Measurements from ENCODE around the gene GPR26.

Gene GPR26

DNA sequence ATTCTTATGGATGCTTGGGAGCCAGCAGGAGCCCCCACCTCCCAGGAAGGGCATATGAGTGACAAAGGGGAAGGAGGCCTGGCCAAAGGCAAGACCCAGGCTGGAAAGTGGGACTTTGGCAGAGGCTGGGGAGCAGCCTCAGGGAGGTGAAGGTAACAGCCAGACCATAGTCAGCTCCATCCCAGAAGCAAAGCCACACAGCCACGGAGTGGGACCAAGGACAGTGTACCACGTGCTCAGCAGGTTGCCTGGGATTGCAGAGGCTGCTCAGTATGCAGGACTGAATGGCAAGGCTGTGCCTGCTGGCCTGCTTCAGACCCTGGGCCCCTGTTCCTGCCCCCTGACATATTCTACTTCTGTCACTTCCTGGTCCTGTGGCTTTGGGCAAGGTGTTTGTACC, 17.6 kb upstream of the GPR26 start:
- DNase-seq, result no peak

DNA sequence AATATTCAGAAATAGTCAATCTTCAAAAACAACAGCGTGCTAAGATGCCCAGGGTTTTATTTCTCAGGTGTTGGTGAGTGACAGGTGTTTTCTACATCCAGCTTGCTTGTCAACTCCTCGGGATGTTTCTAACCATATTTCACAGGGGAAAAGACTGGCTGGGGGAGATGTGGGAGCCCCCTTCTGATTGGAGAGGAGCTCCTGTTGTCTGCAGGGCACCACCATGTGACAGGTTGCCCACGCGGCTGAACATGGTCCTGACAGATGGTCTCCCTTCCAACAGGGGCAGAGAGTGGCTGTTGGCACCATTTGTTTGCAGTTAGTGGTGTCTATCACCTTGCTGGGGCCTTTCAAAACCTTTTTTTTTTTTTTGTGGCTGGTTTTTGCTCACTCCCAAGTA, 16.5 kb upstream of the GPR26 start:
- DNase-seq, result no peak

DNA sequence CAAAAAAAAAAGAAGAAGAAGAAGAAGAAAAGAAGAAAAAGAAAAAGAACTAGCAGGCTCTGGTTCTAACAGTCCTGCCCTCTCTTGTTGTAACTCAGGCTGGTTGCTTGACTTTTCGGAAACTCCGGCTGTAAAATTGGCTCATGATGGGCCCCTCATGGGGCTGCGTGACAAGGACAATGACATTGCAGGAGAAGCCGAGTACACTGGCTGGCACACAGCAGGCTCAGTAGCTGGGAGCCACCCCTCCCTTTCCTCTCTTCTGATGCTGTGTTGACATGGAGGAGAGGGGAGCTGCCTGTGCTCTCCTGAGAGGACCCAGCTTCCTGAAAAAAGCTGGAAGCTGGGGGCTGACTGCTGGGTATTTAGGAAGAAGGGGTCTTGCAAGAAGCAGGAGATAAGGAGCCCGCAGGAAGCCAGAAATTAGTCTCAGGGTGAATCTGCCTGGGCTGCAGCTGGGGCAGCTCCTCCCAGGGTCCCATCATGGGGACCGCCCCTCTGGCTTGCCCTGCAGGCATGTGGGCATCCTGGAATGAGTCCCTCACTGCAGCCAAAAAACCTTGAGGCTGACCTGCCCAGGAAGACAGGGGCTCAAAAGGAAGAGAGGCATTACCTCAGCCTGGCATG, 14.6 kb upstream of the GPR26 start:
- no peak for DNase-seq

DNA sequence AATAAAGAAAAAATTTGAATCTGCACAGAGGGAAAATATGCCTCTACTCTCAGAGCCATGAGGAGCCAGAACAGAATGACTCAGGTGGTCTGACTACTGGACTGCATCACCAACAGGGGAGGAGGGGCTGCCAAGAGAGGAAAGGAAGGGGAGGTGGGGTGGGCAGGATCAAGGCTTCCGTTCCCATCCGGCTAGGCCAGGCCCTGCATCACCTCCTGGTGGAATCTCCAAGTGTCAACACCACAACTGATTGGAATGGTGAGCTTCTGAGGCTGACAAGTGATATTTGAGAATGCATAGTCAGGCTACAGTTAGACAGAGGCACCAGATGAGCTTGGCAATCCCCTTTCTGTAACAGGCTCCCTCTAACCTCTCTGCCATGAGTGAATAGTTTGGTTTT, 10.4 kb upstream of the GPR26 start:
- DNase-seq, result no peak

DNA sequence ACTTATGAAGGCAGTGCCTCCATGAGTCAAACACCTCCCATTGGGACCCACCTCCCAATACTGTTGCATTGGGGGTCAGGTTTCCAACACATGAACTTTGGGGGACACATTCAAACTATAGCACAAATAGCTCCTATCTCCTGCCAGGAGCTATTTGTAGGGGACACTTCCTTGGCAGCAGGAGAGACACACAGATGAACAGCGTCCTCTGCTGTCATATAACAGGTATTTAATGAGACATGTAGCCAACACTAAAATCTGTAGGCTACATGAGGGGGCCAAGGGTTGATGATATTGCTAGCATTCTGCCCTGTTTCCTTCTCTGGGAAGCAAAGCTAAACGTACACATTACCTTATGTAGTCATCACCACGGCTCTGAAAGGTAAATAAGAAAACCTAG, 2.6 kb upstream of the GPR26 start:
- DNase-seq, result no peak

DNA sequence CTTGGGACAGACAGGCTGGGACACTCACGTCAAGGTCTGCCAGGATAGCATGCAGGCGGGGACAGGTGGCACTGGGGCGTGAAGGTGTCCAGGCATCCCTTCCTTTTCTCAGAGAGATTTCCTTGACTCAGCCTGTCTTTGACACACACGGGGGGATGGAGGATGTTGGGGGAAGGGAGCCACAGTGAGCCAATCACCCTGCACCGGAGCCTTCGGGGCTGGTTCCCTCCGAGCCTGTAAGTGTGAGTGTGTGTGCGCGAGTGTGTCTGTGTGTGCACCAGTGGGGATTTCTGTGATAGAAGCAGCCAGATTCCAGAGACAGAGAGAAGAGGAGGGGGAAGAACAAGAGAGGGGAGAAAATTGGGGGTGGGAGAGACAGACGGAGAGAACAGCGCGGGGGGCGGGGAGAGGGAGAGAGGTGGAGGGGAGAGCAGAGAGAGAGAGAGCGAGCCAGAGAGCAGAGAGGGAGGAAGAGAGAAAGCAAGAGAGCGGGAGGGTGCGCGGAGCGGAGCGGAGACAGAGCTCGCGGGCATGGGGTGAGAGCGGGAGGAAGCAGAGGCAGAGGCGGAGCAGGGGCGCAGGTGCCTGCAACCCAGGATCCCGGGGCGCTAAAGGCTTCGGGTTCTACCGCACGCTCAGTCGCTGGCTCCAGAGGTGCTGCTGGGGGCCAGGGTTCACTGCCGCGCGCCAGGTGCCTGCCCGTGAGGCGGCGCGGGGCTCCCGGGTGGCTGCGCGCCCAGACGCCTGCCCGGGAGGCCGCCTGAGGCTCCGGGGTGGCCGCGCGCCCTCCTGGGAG, 466 bp upstream of the GPR26 start:
- DNase-seq, result no peak

DNA sequence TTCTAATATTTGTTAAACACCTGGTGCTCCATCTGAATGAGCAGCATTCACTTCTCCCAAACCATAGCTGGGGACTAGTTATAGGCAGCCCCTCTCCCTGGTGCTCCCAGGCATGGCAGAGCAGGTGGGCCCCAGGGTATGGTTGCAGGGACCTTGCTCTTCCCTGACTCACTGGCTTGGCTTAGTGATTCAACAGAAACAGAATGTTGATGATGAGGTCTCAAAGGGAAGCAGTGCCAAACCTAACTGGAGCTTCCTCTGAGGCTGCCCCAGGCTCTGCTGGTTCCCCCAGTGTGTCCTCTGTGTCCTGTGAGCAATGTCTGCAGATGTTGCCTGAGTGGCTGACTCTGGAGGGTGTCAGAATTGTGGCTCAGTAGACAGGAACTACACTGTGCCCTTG, 3.7 kb downstream of the GPR26 start:
- no peak for DNase-seq

DNA sequence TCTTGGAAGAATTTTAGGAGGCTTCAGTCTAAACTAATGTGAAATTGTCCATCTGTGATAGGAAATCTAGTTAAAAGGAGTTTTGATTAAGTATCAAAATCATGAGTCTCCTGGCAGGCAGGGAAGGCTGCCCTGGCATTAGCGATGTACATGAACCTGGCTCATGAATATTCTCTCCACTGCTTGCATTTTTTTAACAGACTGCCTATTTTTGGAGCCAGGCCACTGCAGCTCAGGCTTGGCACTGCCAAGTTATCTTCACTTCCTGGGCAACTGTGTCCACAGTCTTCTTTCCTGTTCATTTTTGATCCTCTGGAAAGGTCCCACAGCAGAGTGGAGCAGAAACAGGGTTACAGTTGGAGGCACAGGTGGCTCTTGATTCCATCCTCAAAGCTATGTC, 7.0 kb downstream of the GPR26 start:
- DNase-seq, result no peak

DNA sequence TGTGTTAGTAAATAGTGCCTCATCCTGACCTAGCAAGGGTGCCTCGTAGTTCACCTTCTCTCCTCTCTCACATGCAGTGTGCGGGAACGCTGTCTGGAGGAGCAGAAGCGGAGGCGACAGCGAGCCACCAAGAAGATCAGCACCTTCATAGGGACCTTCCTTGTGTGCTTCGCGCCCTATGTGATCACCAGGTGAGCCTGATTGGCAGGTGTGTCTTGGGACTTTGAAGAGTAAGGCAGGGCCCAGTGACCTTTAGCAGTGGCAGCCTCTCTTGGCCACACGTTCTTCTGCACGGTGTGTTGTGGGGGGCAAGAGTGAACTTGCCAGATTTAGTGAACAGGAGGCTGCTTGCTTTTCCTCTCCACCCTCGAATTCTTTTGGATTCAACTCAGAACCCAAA, 8.6 kb downstream of the GPR26 start:
- DNase-seq, result no peak

DNA sequence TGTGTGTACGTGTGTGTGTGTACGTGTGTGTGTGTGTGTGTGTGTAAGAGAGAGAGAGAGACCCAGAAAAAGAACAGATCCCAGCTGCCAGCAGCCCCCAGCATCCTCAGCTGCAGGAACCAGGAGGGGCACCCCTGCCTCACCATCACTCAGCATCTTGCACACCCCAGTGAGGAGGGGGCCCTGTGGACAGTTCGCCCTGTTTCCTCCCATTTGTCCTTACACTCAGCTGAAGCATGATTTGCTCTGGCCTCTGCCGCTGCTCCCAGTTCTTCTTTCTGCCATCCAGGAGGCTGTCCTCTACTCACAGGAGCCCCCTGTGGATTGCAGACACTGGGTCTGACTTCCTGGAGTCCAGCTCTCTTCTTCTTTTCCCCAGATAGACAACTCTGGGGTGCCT, 9.7 kb downstream of the GPR26 start:
- DNase-seq, result no peak

DNA sequence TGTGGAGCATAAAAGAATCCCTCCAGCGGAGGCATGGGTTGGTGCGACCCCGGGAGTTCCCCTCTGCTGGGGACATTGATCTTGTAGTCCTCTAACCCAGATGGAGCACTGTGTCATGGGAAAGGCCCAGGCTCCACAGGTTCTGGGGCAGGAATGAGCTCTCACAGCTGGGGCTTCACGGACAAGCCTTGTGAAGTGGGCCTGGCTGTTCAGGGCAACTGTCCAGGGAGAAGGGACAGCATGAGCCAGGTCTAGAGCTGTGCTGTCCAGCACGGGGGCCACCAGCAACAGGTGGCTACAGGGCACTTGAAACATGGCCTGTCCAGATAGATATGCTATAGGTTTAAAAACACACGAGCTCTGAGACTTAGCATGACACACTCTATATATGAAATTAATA, 11.4 kb downstream of the GPR26 start:
- no peak for DNase-seq

DNA sequence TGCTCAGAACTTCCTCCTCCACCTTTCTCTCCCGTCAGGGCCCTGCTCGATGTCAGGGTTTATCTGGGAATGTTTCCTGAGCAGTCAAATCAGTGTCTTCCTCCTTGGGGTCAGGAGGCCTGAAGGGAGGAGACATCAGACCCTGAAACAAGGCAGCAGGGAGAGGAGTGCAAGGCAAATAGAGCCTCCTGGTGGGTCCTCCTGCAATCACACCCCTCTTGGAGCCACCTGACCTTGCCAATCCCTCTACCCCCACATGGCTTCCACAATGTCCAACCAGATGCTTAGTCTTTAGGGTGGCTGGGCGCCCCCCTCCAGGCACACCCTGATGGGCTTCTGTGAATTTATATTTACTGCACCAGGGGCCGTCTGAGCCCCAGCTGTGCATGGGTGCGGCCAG, 12.2 kb downstream of the GPR26 start:
- no peak for DNase-seq

DNA sequence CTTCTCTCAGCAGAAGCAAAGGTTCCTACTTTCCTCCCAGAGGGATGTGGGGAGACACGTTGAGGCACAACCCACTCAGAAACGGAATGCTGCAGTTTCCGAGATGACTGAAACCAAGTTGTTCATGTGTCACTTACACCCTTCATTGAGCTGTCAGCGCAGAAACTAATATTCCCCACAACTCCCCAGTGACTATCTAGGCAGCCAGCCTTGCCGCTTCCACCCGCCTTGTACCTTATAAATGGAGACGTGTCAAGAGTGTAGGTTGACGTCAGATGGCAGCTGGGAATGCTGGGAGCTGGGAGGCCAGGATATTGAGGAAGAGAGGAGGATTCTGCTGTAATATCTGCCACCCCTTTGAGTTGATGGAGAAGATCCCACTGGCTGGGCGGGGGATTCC, 15.1 kb downstream of the GPR26 start:
- no peak for DNase-seq

DNA sequence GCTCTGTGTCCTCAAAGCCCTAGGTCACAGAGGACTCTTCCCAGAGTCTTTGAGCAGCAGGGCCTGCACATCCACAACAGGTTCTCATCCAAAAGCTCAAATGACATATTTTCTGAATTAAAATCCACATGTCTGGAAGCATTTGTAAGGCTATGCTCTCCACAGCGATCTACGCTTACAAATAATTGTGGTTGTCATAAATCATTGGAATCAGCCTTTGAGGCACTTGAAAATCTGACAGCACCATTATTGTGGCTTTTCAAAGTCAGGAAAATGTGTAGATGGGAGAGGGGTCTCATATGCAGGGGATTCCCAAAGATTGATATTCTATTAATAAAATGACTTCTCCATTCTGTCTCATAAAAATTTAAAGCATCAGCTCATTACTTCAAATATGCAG, 16.3 kb downstream of the GPR26 start:
- no peak for DNase-seq

DNA sequence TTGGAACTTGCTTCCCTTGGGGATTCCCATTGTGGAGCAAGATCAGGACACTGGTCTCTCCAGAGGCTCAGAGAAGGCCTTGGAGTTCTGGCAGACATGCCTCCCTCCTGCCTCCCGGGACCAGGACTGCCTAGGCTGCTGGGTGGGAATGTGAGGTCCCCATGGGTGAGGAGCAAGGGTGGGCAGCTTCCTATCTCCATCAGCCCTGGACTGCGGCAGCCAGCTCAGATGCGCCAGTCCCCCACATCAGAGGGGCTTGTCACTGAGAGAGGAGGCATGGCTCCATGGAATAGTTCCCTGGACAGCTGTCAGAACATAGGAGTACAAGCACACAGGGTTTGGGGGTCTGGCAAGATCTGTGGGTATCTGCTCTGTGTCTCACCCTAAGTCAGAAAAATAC, 17.3 kb downstream of the GPR26 start:
- DNase-seq, result no peak

DNA sequence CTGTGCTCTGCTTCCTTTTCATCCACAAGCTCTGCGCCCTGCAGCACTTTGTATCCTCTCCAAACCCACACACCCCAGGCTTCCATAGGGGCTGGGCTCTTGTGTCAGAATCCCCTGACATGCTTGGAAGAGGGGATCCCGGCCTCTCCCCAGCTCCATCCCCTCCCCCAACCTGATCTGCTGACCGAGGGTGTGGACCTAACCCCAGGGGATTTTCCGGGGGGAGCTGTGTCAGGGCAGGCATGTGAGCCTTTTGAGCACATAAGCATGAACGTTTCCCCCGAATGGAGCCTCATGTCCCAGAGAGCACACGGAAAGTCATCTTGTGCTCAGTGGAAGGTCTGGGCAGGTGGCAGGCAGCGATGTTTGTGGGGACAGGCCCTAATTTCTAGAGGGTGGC, 17.7 kb downstream of the GPR26 start:
- no peak for DNase-seq

DNA sequence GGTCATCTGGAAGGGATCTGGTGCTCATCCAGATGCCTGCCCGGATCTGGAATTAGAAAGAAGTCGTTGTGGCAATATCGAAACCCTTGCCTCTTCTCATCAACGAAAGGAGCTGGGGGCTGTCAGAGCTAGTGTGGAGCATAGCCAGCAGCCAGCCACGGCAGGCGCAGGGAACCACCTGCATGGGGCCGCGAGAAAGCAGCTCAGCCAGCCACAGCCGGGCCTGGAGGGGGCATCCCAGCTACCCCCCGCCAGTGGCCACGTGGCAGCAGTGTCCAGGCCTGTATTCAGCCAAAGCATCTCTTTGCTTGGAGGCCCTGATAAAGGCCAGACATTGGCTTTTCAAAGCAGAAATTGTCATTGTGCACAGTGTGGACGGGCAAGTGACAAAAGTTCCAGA, 19.1 kb downstream of the GPR26 start:
- no peak for DNase-seq

DNA sequence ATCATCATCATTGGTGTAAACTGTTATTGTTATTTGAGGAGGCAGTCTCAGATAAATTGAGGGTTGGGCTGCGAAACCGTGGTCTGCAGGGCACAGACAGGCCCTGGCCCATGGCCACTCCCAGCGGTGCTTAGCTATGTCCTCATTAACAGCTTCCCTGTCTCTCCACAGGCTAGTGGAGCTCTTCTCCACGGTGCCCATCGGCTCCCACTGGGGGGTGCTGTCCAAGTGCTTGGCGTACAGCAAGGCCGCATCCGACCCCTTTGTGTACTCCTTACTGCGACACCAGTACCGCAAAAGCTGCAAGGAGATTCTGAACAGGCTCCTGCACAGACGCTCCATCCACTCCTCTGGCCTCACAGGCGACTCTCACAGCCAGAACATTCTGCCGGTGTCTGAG, 21.6 kb downstream of the GPR26 start:
- DNase-seq, result no peak

DNA sequence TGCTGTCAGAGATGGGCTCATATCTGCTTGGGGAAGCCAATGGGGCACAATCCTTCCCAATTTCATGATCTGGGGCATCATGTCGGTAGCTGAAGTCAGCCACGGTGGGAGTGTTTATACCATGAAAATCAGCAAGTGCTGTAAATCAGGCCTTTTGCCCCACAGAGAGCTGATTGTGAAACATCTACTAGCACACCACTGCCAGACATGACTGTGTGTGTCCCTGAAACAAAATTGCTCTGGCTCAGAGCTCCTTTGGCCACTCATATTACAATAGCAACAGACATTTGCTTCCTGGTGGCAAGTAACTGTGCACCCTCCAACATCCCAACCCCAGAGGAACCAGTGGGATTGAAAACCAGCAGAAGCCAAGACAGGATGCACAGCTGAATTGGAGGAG, 23.7 kb downstream of the GPR26 start:
- DNase-seq, result no peak

DNA sequence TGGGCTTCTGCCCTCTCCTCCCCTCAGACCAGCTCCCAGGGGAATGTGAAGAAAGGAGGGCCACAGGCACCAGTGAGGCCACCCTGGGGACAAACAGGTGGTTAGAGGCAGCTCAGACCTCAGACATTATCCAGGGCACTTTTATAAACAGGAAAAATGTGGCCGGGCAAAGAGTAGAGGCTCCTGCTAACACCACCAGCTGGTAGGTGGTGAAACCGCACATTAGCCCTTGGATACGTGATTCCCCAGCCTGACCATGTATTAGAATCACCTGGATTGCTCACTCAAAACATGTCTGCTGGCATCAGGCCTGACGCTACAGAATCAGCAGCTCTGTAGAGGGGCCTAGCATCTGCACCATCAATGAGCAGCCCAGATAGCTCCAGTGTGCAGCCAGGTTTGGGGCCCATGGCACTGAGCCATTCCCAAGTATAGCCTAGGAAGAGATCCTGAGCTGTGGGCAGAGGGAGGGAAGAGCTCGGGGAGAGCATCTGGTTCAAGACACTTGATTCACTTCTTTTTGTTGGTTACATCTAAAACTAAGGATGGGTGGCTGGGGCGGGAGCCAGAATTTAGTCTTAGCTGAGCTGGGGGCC, 37.1 kb downstream of the GPR26 start:
- no peak for DNase-seq

DNA sequence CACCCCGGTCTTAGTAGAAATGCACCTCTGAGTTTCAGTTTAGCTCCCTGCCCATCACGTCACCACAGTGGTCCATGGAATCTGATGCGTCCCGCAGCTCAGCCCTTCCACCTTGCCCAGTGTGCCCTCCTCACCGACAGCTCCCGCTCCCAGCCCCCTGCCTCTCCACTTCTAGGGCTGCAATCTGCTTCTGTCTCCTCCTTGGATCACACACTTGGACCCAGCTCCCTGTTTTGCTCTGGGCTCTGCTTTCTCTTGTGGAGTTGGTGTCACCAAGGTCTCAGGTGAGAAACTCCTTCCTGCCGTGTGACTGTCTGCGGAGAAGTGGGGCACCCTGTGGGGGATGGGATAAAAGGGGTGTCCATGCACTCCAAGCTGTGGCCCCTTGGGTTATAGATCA, 37.9 kb downstream of the GPR26 start:
- no peak for DNase-seq

DNA sequence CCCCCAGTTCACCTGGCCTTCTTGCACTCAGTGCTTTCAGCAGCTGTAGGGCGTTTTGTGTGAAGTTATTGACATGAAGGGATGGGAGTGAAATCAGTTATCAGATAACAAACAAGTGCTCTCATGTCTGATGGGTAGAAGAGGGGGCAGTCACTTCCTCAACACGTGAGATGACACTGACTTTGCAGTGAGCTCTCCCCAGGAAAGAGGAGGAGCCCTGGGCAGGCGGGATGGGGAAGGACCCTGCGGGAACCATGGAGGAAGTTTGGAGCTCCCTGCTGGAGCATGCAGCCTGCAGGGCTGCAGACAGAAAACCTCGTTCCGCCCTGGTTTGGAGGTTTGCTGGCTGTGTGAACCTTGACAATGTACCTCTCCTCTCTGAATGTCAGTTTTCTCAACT, 38.7 kb downstream of the GPR26 start:
- DNase-seq, result no peak

DNA sequence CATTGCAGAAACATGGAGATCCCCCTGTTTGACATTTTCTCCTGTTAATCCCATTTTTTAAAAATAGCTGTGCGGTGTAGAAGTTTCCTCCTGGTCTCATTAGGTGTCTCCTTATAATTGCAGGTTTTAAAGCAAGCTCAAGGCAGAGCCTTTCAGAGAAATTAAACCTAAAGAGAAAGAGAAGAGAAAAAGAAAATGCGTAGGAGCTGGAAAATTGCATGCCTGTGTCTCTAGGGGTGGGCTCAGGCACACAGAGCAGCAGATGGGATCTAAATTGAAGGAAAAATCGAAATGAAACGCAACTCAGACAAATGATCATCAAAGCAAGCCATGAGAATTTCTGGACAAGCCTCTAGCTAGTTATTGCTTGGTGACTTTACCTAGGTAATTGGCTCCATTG, 40.1 kb downstream of the GPR26 start:
- DNase-seq, result no peak

DNA sequence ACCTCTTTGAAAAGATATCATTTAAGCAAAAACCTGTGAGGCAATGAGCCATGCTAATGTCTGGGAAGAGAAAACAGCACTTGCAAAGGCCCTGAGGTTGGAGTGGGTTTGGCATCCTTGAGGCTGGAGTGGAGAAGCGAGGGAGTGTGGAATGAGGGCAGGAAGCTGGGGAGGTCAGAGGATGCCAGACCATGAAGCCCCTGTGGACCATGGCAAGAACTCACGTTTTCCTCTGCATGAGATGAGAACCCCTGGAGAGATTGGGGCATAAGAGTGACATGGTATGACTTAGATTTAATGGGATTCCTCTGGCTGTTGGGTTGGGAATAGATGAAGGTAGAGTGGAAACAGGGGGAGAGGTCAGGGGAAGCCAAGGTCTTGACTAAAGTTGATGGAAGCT, 49.4 kb downstream of the GPR26 start:
- DNase-seq, result no peak

DNA sequence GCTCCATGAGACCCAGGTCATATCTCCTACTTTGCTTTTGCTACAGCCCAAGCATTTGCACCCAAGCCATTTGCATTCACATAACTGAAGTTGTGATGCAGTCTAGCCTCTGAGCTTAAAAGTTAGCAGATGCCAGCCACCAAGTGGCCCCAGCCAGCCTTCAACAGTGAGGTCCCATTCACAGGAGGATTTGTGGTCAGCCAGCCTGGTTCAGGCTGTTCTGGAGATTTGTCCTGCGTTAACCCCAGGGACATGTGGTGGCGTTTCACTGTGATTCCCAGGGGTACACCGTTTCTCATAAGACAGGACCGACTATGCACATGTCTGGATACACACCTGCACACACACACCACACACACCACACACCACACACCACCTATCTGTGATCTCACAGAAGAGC, 51.2 kb downstream of the GPR26 start:
- no peak for DNase-seq

Data from stimulated activated CD4-positive, alpha-beta T cell treated with anti-CD3 and anti-CD28 coated beads, Interleukin-4, amount 100 ng/mL, for 24 hours (primary cell).